IMR-90 (cell line): ENCODE data around the gene MOB3A. TPM values are rescaled to one million over a fixed set of nuclear protein-coding genes. Genes with fewer than 3 reads are reported as not detected.

ENCODE experiments used
- ATAC-seq: fragments of 200-7000 bp; cut with Tn5 transposase; 2 replicates; pipeline ENCODE4 v1.9.1; 2020; ENCODE audit warnings: low read depth, mild to moderate bottlenecking, moderate library complexity
- BruUV-seq: library from RNA; stranded (reverse); fragments of 400-500 nt; replicated peaks from 2 replicates; lab custom pipeline; 2021; lab: Mats Ljungman, UMichigan
- CTCF ChIA-PET: fragments of 300-600 bp; formaldehyde crosslinking; extraction: SDS; loops from one replicate; lab custom pipeline; 2021; ENCODE audit warnings: antibody characterized with exemption; lab: Yijun Ruan, JAX
- POLR2A ChIA-PET: fragments of 300-600 bp; sonication (Branson Sonifier 250); formaldehyde crosslinking; loops from one replicate; lab custom pipeline; 2022; ENCODE audit warnings: antibody characterized with exemption; ENCODE audit not compliant: unreplicated experiment; lab: Charles Lee
- DNase-seq: peaks from one replicate; pipeline ENCODE4 v3.0.0; 2013
- H2AFZ ChIP-seq: replicated peaks from 2 replicates; pipeline ENCODE3; 2013; ENCODE audit warnings: low read length, mild to moderate bottlenecking; ENCODE audit not compliant: poor library complexity
- H2AK5ac ChIP-seq: 2 replicates; pipeline ENCODE4 v1.6.1; 2013; ENCODE audit warnings: low read depth, low read length, inconsistent platforms
- H2AK9ac ChIP-seq: replicated peaks from 2 replicates; pipeline ENCODE3; 2013; ENCODE audit warnings: mild to moderate bottlenecking, low read depth, low read length, moderate library complexity; ENCODE audit not compliant: poor library complexity
- H2BK120ac ChIP-seq: 2 replicates; pipeline ENCODE4 v1.6.1; 2013; ENCODE audit warnings: low read depth, low read length, inconsistent platforms
- H2BK15ac ChIP-seq: 3 replicates; pipeline ENCODE4 v1.6.1; 2013; ENCODE audit warnings: low read depth, low read length, inconsistent platforms
- H2BK20ac ChIP-seq: 2 replicates; pipeline ENCODE4 v1.6.1; 2013; ENCODE audit warnings: low read depth, mild to moderate bottlenecking, inconsistent platforms, low read length, moderate library complexity
- H2BK5ac ChIP-seq: 2 replicates; pipeline ENCODE4 v1.6.1; 2013; ENCODE audit warnings: mild to moderate bottlenecking, low read depth, low read length, inconsistent platforms; ENCODE audit not compliant: poor library complexity, severe bottlenecking
- H3K14ac ChIP-seq: replicated peaks from 2 replicates; pipeline ENCODE4 v1.6.1; 2013; ENCODE audit warnings: low read depth, low read length, inconsistent platforms
- H3K18ac ChIP-seq: 2 replicates; pipeline ENCODE4 v1.6.1; 2013; ENCODE audit warnings: low read depth, low read length, control low read depth
- H3K23ac ChIP-seq: 2 replicates; pipeline ENCODE4 v1.6.1; 2013; ENCODE audit warnings: low read depth, low read length, inconsistent platforms
- H3K27ac ChIP-seq: 2 replicates; pipeline ENCODE4 v1.5.1; 2013; ENCODE audit warnings: mild to moderate bottlenecking, control low read depth, low read length; ENCODE audit not compliant: insufficient read depth
- H3K27me3 ChIP-seq: 2 replicates; pipeline ENCODE4 v1.6.1; 2013; ENCODE audit warnings: low read length; ENCODE audit not compliant: control insufficient read depth, insufficient read depth
- H3K36me3 ChIP-seq: 2 replicates; pipeline ENCODE4 v1.6.1; 2013; ENCODE audit warnings: low read length, mixed read lengths; ENCODE audit not compliant: control insufficient read depth, insufficient read depth
- H3K4ac ChIP-seq: 2 replicates; pipeline ENCODE4 v1.6.1; 2013; ENCODE audit warnings: low read depth, low read length, inconsistent platforms
- H3K4me1 ChIP-seq: 2 replicates; pipeline ENCODE4 v1.6.1; 2013; ENCODE audit warnings: low read length, mixed read lengths; ENCODE audit not compliant: control insufficient read depth, insufficient read depth
- H3K4me2 ChIP-seq: 2 replicates; pipeline ENCODE4 v1.6.1; 2013; ENCODE audit warnings: low read depth, mild to moderate bottlenecking, control low read depth, low read length, moderate library complexity
- H3K4me3 ChIP-seq: 2 replicates; pipeline ENCODE4 v1.5.1; 2013; ENCODE audit warnings: low read depth, mild to moderate bottlenecking, control low read depth, low read length, moderate library complexity; ENCODE audit not compliant: insufficient read depth
- H3K56ac ChIP-seq: 2 replicates; pipeline ENCODE4 v1.6.1; 2013; ENCODE audit warnings: low read length, inconsistent platforms; ENCODE audit not compliant: insufficient read depth; ENCODE audit errors: extremely low read depth
- H3K79me1 ChIP-seq, 2 experiments: 2 replicates each; pipeline ENCODE4 v1.6.1; 2013; ENCODE audit warnings: low read length in 2 of 2, inconsistent platforms in 1 of 2, low read depth in 1 of 2
- H3K9ac ChIP-seq: 2 replicates; pipeline ENCODE4 v1.6.1; 2013; ENCODE audit warnings: low read depth, low read length, control low read depth
- H3K9me1 ChIP-seq: 2 replicates; pipeline ENCODE4 v1.6.1; 2013; ENCODE audit warnings: low read length, inconsistent platforms; ENCODE audit not compliant: insufficient read depth
- H3K9me3 ChIP-seq: 2 replicates; pipeline ENCODE4 v1.6.1; 2013; ENCODE audit warnings: low read length; ENCODE audit not compliant: control insufficient read depth, insufficient read depth
- H4K20me1 ChIP-seq: 2 replicates; pipeline ENCODE4 v1.6.1; 2013; ENCODE audit warnings: low read length, inconsistent platforms; ENCODE audit not compliant: insufficient read depth
- H4K5ac ChIP-seq: 2 replicates; pipeline ENCODE4 v1.6.1; 2013; ENCODE audit warnings: mild to moderate bottlenecking, low read depth, low read length, control low read depth
- H4K8ac ChIP-seq, 2 experiments: 2 replicates each; pipeline ENCODE4 v1.6.1; 2013; ENCODE audit warnings: low read depth in 2 of 2, low read length in 2 of 2, control low read depth in 1 of 2, inconsistent platforms in 1 of 2
- H4K91ac ChIP-seq: 2 replicates; pipeline ENCODE4 v1.6.1; 2013; ENCODE audit warnings: low read depth, low read length, inconsistent platforms; ENCODE audit not compliant: insufficient read depth
- CEBPB ChIP-seq: IDR thresholded peaks from 2 replicates; pipeline ENCODE4 v1.6.1; 2012; ENCODE audit warnings: low read depth, low read length, improper control_type of control experiment
- WGBS, 2 experiments: methylation state at CpG; one replicate each; pipeline versions ENCODE4 v1.1.5 to v1.1.7; 2013; ENCODE audit warnings: missing lambda C conversion rate in 2 of 2; ENCODE audit not compliant: insufficient read length in 1 of 2; ENCODE audit errors: extremely low coverage in 2 of 2; 5-methylcytosine and 5-hydroxymethylcytosine counted together
- dilution Hi-C: fragments of 300-500 bp; cut with HindIII; formaldehyde crosslinking; loops from one replicate; pipeline ENCODE4 v1.14.3; 2018; ENCODE audit warnings: low sequenced_read_pairs; ENCODE audit not compliant: unreplicated experiment
- in situ Hi-C: fragments of 300-500 bp; cut with MboI; formaldehyde crosslinking; loops from 3 replicates; pipeline ENCODE4 v1.14.3; 2019; ENCODE audit warnings: low sequenced_read_pairs, inconsistent platforms, mixed read lengths
- intact Hi-C: fragments of 100-400 bp; cut with micrococcal nuclease; formaldehyde crosslinking; loops from 2 replicates; pipeline ENCODE4 v1.10.0; 2022
- polyA plus RNA-seq, 3 experiments: library from polyadenylated mRNA; depleted of rRNA; stranded (reverse); fragments of >200 nt; gene quantifications; 2 replicates each; pipeline ENCODE4 v1.2.3, GENCODE V29; 2012; ENCODE audit warnings: low replicate concordance in 1 of 3
- total RNA-seq: library from RNA; depleted of rRNA; stranded (reverse); fragments of >200 nt; gene quantifications from 2 replicates; pipeline ENCODE4 v1.2.3, GENCODE V29; 2012

The MOB3A gene
- total and polyA plus RNA-seq, 2 of the 4 experiments (the other 2 are of a cell fraction): 9.3 to 26.5 TPM

GRCh38 chr19:2116507-2116906 lies 20.4 kb upstream of the MOB3A start:
- dilution Hi-C loops (no loop called here), intact Hi-C loops (no loop called here), in situ Hi-C loops (no loop called here)
- CTCF ChIA-PET: no interaction called here
- no peak overlapping the region for H2BK15ac ChIP-seq
- H2BK20ac ChIP-seq: no peak overlapping the region
- no peak overlapping the region for H3K4me2 ChIP-seq
- TF ChIP-seq CEBPB: no peak
- H3K4ac ChIP-seq: no peak overlapping the region
- no peak overlapping the region for H3K23ac ChIP-seq
- BruUV-seq: no TSS peak
- no peaks in the 10 kb centered on the region for H3K4me1 ChIP-seq
- H3K14ac ChIP-seq: no peak overlapping the region
- no peak overlapping the region for H3K4me3 ChIP-seq
- H3K79me1 ChIP-seq: peaks cover 7 to 28% of the 10 kb centered on the region in 2 experiments
- H3K27ac ChIP-seq: no peak overlapping the region
- H2AK5ac ChIP-seq: no peak overlapping the region
- H3K56ac ChIP-seq: no peak overlapping the region
- peaks cover 91% of the 10 kb centered on the region for H3K36me3 ChIP-seq
- DNase-seq (no peak), ATAC-seq (no peak)
- H2AK9ac ChIP-seq: peak overlapping the region; percentile 16
- POLR2A ChIA-PET: no interaction called here
- no peak overlapping the region for H4K5ac ChIP-seq
- H3K9ac ChIP-seq: no peak overlapping the region
- no peak overlapping the region for H3K18ac ChIP-seq
- no peaks in the 10 kb centered on the region for H3K9me1 ChIP-seq
- H4K8ac ChIP-seq: no peak overlapping the region
- H4K91ac ChIP-seq: no peak overlapping the region
- H2AFZ ChIP-seq: peak overlapping the region; percentile 63
- no peak overlapping the region for H2BK120ac ChIP-seq
- 95% methylated on average over 19 of the region's 25 CpGs; no CpG with 5 or more reads in 1 of the 2 experiments for WGBS, 2 experiments
- no peaks in the 10 kb centered on the region for H3K9me3 ChIP-seq
- H2BK5ac ChIP-seq: no peak overlapping the region
- H3K27me3 ChIP-seq: no peaks in the 10 kb centered on the region
- H4K20me1 ChIP-seq: peaks cover 20% of the 10 kb centered on the region
